UCSD-AML1 (cell line): Measurements from ENCODE around the gene AACS.
"Not testable (repeated sequence)": the region's sequence is repeated elsewhere in the genome, so short reads cannot be mapped to it uniquely, and the experiment has no call there.

Source experiments
- DNase-seq: peaks from one replicate; lab custom pipeline; 2025; ENCODE audit not compliant: unreplicated experiment; lab: John Stamatoyannopoulos, UW

AACS gene

GRCh38 chr12:125065021-125065918 is at the start of gene AACS:
AACS (plus strand) TSS chr12:125065435; CDS start chr12:125065585, 150 bp downstream.
- DNase-seq = peak; percentile 81

GRCh38 chr12:125015680-125016310 is 49.4 kb upstream of the AACS start:
- no peak for DNase-seq

- DNase-seq = no peak
Observed at GRCh38 chr12:125017801-125018200, 47.4 kb upstream of the AACS start.

GRCh38 chr12:125018356-125018755 is 46.9 kb upstream of the AACS start:
- no peak for DNase-seq

- no peak for DNase-seq
Observed at GRCh38 chr12:125021096-125021495, 44.1 kb upstream of the AACS start.

GRCh38 chr12:125021771-125022170 is 43.5 kb upstream of the AACS start:
- no peak for DNase-seq

GRCh38 chr12:125023065-125023464 is 42.2 kb upstream of the AACS start:
- DNase-seq = no peak

GRCh38 chr12:125024949-125025563 is 40.2 kb upstream of the AACS start:
- no peak for DNase-seq

- DNase-seq = no peak
Observed at GRCh38 chr12:125025606-125026235, 39.5 kb upstream of the AACS start.

GRCh38 chr12:125028106-125028505 is 37.1 kb upstream of the AACS start:
- no peak for DNase-seq

GRCh38 chr12:125029761-125030358 is 35.4 kb upstream of the AACS start:
- no peak for DNase-seq

GRCh38 chr12:125031471-125031870 is 33.8 kb upstream of the AACS start:
- DNase-seq = not testable (repeated sequence)

GRCh38 chr12:125032466-125033152 is 32.6 kb upstream of the AACS start:
- no peak for DNase-seq

GRCh38 chr12:125033288-125033687 is 31.9 kb upstream of the AACS start:
- no peak for DNase-seq

GRCh38 chr12:125038976-125039625 is 26.1 kb upstream of the AACS start:
- DNase-seq = no peak

GRCh38 chr12:125049093-125049458 is 16.2 kb upstream of the AACS start:
- no peak for DNase-seq

GRCh38 chr12:125050446-125050845 is 14.8 kb upstream of the AACS start:
- no peak for DNase-seq

- no peak for DNase-seq
Observed at GRCh38 chr12:125050868-125051267, 14.4 kb upstream of the AACS start.

- no peak for DNase-seq
Observed at GRCh38 chr12:125053821-125054220, 11.4 kb upstream of the AACS start.

- no peak for DNase-seq
Observed at GRCh38 chr12:125055591-125055990, 9.6 kb upstream of the AACS start.
